Measurements from ENCODE around the gene ERMN.
"Not testable (repeated sequence)": the region's sequence is repeated elsewhere in the genome, so short reads cannot be mapped to it uniquely, and the experiment has no call there.

The ERMN gene

GRCh38 chr2:157325786-157326185 lies at the start of gene ERMN:
Gene ERMN, minus strand, starts transcription at chr2:157325824. Its CDS starts 182 bp downstream, at chr2:157325642.
- peak; percentile 40 for DNase-seq (ENCODE audit: low read depth, low spot score)

GRCh38 chr2:157375384-157375783 lies 49.8 kb upstream of the ERMN start:
- DNase-seq (ENCODE audit: low read depth, low spot score) = no peak

- not testable (repeated sequence) for DNase-seq (ENCODE audit: low read depth, low spot score)
These were observed 42.9 kb upstream of the ERMN start for GRCh38 chr2:157368508-157368907.

- DNase-seq (ENCODE audit: low read depth, low spot score) = no peak
These were observed 42.1 kb upstream of the ERMN start for GRCh38 chr2:157367704-157368103.

GRCh38 chr2:157364257-157364974 lies 38.8 kb upstream of the ERMN start:
- DNase-seq (ENCODE audit: low read depth, low spot score) = no peak

GRCh38 chr2:157363612-157364101 lies 38.0 kb upstream of the ERMN start:
- no peak for DNase-seq (ENCODE audit: low read depth, low spot score)

- DNase-seq (ENCODE audit: low read depth, low spot score) = no peak
These were observed 37.0 kb upstream of the ERMN start for GRCh38 chr2:157362627-157363026.

GRCh38 chr2:157361526-157361925 lies 35.9 kb upstream of the ERMN start:
- no peak for DNase-seq (ENCODE audit: low read depth, low spot score)

GRCh38 chr2:157359628-157360027 lies 34.0 kb upstream of the ERMN start:
- no peak for DNase-seq (ENCODE audit: low read depth, low spot score)

- DNase-seq (ENCODE audit: low read depth, low spot score) = no peak
These were observed 30.0 kb upstream of the ERMN start for GRCh38 chr2:157355618-157356017.

GRCh38 chr2:157349949-157350515 lies 24.4 kb upstream of the ERMN start:
- DNase-seq (ENCODE audit: low read depth, low spot score) = no peak

GRCh38 chr2:157348291-157348921 lies 22.8 kb upstream of the ERMN start:
- DNase-seq (ENCODE audit: low read depth, low spot score) = no peak

GRCh38 chr2:157345647-157346389 lies 20.2 kb upstream of the ERMN start:
- DNase-seq (ENCODE audit: low read depth, low spot score) = peak; percentile 52

- not testable (repeated sequence) for DNase-seq (ENCODE audit: low read depth, low spot score)
These were observed 15.8 kb upstream of the ERMN start for GRCh38 chr2:157341381-157341780.

GRCh38 chr2:157339965-157340655 lies 14.5 kb upstream of the ERMN start:
- DNase-seq (ENCODE audit: low read depth, low spot score) = no peak

GRCh38 chr2:157337978-157338377 lies 12.4 kb upstream of the ERMN start:
- DNase-seq (ENCODE audit: low read depth, low spot score) = no peak

- no peak for DNase-seq (ENCODE audit: low read depth, low spot score)
These were observed 10.8 kb upstream of the ERMN start for GRCh38 chr2:157336137-157337010.

GRCh38 chr2:157334797-157335196 lies 9.2 kb upstream of the ERMN start:
- no peak for DNase-seq (ENCODE audit: low read depth, low spot score)

- DNase-seq (ENCODE audit: low read depth, low spot score) = no peak
These were observed 8.7 kb upstream of the ERMN start for GRCh38 chr2:157334335-157334734.

- no peak for DNase-seq (ENCODE audit: low read depth, low spot score)
These were observed 7.9 kb upstream of the ERMN start for GRCh38 chr2:157333304-157334047.
